NB4 (cell line): ENCODE data around the gene FNDC4.

ENCODE experiments used
- CTCF ChIP-seq: IDR thresholded peaks from one replicate; pipeline ENCODE4 v1.5.1; 2012; ENCODE audit warnings: low read depth, low read length
- MYC ChIP-seq: IDR thresholded peaks from 2 replicates; pipeline ENCODE4 v1.6.1; 2011; ENCODE audit warnings: low read depth, low read length
- POLR2A ChIP-seq: IDR thresholded peaks from 2 replicates; pipeline ENCODE4 v1.6.1; 2011; ENCODE audit warnings: mild to moderate bottlenecking; ENCODE audit not compliant: insufficient read length; ENCODE audit errors: extremely low read depth

DNA sequence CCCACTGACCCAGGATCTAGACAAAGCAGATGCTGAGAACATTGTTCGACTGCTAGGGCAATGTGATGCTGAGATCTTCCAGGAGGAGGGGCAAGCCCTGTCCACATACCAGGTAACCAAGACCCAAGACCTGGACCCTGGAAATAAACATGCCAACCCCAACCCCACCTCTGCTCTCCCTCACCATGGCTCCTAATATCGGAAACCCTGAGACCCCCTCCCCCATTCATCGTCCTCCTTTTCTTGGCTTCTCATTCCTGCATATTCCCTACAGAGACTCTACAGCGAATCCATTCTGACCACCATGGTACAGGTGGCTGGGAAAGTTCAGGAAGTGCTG lies 2.3 kb upstream of the FNDC4 start:
- TF ChIP-seq CTCF (no peak), MYC (no peak), POLR2A (no peak)
